ENCODE results near the gene PIEZO1.
"Not testable (repeated sequence)": the region's sequence is repeated elsewhere in the genome, so short reads cannot be mapped to it uniquely, and the experiment has no call there.

Gene PIEZO1

DNA sequence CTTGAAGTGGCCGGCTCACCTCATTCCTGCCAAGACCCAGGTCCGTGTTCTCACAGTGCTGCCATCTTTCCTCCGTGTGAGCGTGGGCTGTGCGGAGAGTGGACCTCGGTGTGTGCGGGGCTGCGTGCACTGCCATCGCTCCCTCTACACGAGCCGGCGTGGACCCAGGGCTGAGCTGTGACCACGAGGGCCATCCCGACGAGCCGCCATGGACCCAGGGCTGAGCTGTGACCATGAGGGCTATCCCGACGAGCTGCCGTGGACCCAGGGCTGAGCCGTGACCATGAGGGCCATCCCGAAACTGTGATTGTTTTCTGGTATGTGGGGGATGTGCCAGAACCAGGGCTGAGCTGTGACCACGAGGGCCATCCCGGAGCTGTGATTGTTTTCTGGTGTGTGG, 113.2 kb downstream of the PIEZO1 start:
- DNase-seq (ENCODE audit: insufficient read length, low spot score): no peak
- FAIRE-seq: no peak
- TF ChIP-seq TAF1 (IDR thresholded peaks at IDR 0.05; ENCODE audit: low read depth, low read length): no peak
- TF ChIP-seq POLR2AphosphoS5 (IDR thresholded peaks at IDR 0.05; ENCODE audit: low read depth, low read length): no peak
- TF ChIP-seq SPI1 (IDR thresholded peaks at IDR 0.05; ENCODE audit: low read depth, low read length): no peak
- TF ChIP-seq POU2F2 (IDR thresholded peaks at IDR 0.05; ENCODE audit: low read depth, low read length): no peak
- no peak for TF ChIP-seq PAX5 (IDR thresholded peaks at IDR 0.05; ENCODE audit: insufficient read depth, low read length, severe bottlenecking)
- TF ChIP-seq POLR2A (IDR thresholded peaks at IDR 0.05; ENCODE audit: low read depth, low read length): no peak

DNA sequence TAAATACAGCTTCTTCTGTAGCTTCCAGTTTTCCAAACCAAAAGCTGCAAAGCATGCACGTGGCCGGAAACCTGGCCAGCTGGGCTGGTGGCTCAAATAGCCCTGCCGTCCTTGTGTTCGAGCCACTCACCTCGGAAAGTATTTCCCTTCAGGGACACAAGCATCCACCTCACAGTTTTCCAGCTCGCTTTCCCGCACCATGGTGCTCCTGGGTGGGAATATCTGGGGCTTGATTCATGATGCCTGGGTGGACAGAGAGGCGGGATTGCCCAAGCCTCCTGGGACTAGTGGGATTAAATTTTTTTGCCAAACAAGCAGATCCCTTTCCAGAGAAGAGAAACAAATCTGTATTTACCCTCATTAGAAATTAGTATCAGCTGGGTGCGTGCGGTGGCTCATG, 115.0 kb downstream of the PIEZO1 start:
- TF ChIP-seq TAF1 (IDR thresholded peaks at IDR 0.05; ENCODE audit: low read depth, low read length) (no peak), PAX5 (IDR thresholded peaks at IDR 0.05; ENCODE audit: insufficient read depth, low read length, severe bottlenecking) (no peak), POU2F2 (IDR thresholded peaks at IDR 0.05; ENCODE audit: low read depth, low read length) (no peak), POLR2A (IDR thresholded peaks at IDR 0.05; ENCODE audit: low read depth, low read length) (no peak), SPI1 (IDR thresholded peaks at IDR 0.05; ENCODE audit: low read depth, low read length) (no peak), POLR2AphosphoS5 (IDR thresholded peaks at IDR 0.05; ENCODE audit: low read depth, low read length) (no peak)
- FAIRE-seq: no peak
- DNase-seq (ENCODE audit: insufficient read length, low spot score): no peak

- FAIRE-seq; DNase-seq (ENCODE audit: insufficient read length, low spot score): not testable (repeated sequence)
Observed at GRCh38 chr16:88669493-88669892, 115.5 kb downstream of the PIEZO1 start.

GRCh38 chr16:88667461-88667860, 117.6 kb downstream of the PIEZO1 start:
- DNase-seq (ENCODE audit: insufficient read length, low spot score) (no peak), FAIRE-seq (no peak)
- TF ChIP-seq PAX5 (IDR thresholded peaks at IDR 0.05; ENCODE audit: insufficient read depth, low read length, severe bottlenecking): no peak
- TF ChIP-seq POU2F2 (IDR thresholded peaks at IDR 0.05; ENCODE audit: low read depth, low read length): no peak
- TF ChIP-seq POLR2AphosphoS5 (IDR thresholded peaks at IDR 0.05; ENCODE audit: low read depth, low read length): no peak
- TF ChIP-seq SPI1 (IDR thresholded peaks at IDR 0.05; ENCODE audit: low read depth, low read length): no peak

DNA sequence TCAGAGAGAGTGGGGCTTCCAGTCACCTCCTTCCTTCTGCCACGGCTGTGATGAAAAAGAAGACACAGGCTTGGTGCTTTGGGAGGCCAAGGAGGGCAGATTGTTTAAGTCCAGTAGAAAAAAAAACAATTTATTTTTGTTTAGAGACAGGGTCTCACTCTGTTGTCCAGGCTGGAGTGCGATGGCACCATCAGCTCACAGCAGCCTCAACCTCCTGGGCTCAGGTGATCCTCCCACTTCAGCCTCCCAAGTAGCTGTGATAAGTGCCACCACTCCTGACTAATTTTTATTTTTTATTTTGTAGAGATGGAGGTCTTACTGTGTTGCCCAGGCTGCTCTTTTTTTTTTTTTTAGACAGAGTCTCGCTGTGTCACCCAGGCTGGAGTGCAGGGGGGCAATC, 119.5 kb downstream of the PIEZO1 start:
- TF ChIP-seq SPI1 (IDR thresholded peaks at IDR 0.05; ENCODE audit: low read depth, low read length) (no peak), TAF1 (IDR thresholded peaks at IDR 0.05; ENCODE audit: low read depth, low read length) (no peak), POLR2A (IDR thresholded peaks at IDR 0.05; ENCODE audit: low read depth, low read length) (no peak), POU2F2 (IDR thresholded peaks at IDR 0.05; ENCODE audit: low read depth, low read length) (no peak), PAX5 (IDR thresholded peaks at IDR 0.05; ENCODE audit: insufficient read depth, low read length, severe bottlenecking) (no peak), POLR2AphosphoS5 (IDR thresholded peaks at IDR 0.05; ENCODE audit: low read depth, low read length) (no peak)
- FAIRE-seq: no peak
- no peak for DNase-seq (ENCODE audit: insufficient read length, low spot score)
